SKM-1 (cell line): ENCODE results near the gene IDH2.
"Not testable (repeated sequence)": the region's sequence is repeated elsewhere in the genome, so short reads cannot be mapped to it uniquely, and the experiment has no call there.

Source experiments
- DNase-seq: peaks from one replicate; lab custom pipeline; 2025; ENCODE audit not compliant: unreplicated experiment; lab: John Stamatoyannopoulos, UW

The IDH2 gene

GRCh38 chr15:90101969-90102890, at the start of gene IDH2:
TSS of gene IDH2 (minus strand) at chr15:90102468. CDS start at chr15:90102390, 78 bp downstream.
- peak; percentile 44 for DNase-seq

GRCh38 chr15:90150551-90150950, 48.3 kb upstream of the IDH2 start:
- DNase-seq, result not testable (repeated sequence)

- no peak for DNase-seq
Measured at GRCh38 chr15:90149609-90150340, 47.5 kb upstream of the IDH2 start.

- DNase-seq, result not testable (repeated sequence)
Measured at GRCh38 chr15:90146198-90146761, 44.0 kb upstream of the IDH2 start.

- DNase-seq, result no peak
Measured at GRCh38 chr15:90145761-90146160, 43.5 kb upstream of the IDH2 start.

- no peak for DNase-seq
Measured at GRCh38 chr15:90145259-90145658, 43.0 kb upstream of the IDH2 start.

- peak; percentile 56 for DNase-seq
Measured at GRCh38 chr15:90143166-90143655, 40.9 kb upstream of the IDH2 start.

- no peak for DNase-seq
Measured at GRCh38 chr15:90142216-90143165, 40.2 kb upstream of the IDH2 start.

- no peak for DNase-seq
Measured at GRCh38 chr15:90141646-90142045, 39.4 kb upstream of the IDH2 start.

- DNase-seq, result not testable (repeated sequence)
Measured at GRCh38 chr15:90139549-90139948, 37.3 kb upstream of the IDH2 start.

- DNase-seq, result no peak
Measured at GRCh38 chr15:90138071-90138833, 36.0 kb upstream of the IDH2 start.

- no peak for DNase-seq
Measured at GRCh38 chr15:90132437-90132836, 30.2 kb upstream of the IDH2 start.

GRCh38 chr15:90131848-90132247, 29.6 kb upstream of the IDH2 start:
- DNase-seq, result no peak

- DNase-seq, result no peak
Measured at GRCh38 chr15:90130291-90130690, 28.0 kb upstream of the IDH2 start.

GRCh38 chr15:90126596-90127435, 24.5 kb upstream of the IDH2 start:
- DNase-seq, result no peak

- no peak for DNase-seq
Measured at GRCh38 chr15:90126022-90126421, 23.8 kb upstream of the IDH2 start.

GRCh38 chr15:90124507-90124906, 22.2 kb upstream of the IDH2 start:
- DNase-seq, result no peak

- DNase-seq, result no peak
Measured at GRCh38 chr15:90121086-90121485, 18.8 kb upstream of the IDH2 start.

GRCh38 chr15:90119367-90119766, 17.1 kb upstream of the IDH2 start:
- no peak for DNase-seq
